D341Med (cell line): Measurements from ENCODE around the gene NELL1.
"Not testable (repeated sequence)": the region's sequence is repeated elsewhere in the genome, so short reads cannot be mapped to it uniquely, and the experiment has no call there.

Experiments used
- DNase-seq: peaks from one replicate; pipeline ENCODE4 v3.0.0; 2012; ENCODE audit warnings: low spot score

NELL1 gene

GRCh38 chr11:20770414-20770946 is 101.1 kb downstream of the NELL1 start:
- DNase-seq, result no peak

GRCh38 chr11:20771026-20771425 is 101.6 kb downstream of the NELL1 start:
- no peak for DNase-seq

- DNase-seq, result no peak
Measured at GRCh38 chr11:20771681-20772080, 102.3 kb downstream of the NELL1 start.

- DNase-seq, result no peak
Measured at GRCh38 chr11:20775331-20775730, 105.9 kb downstream of the NELL1 start.

GRCh38 chr11:20782775-20783174 is 113.4 kb downstream of the NELL1 start:
- DNase-seq, result no peak

- no peak for DNase-seq
Measured at GRCh38 chr11:20783220-20783619, 113.8 kb downstream of the NELL1 start.

GRCh38 chr11:20790622-20791021 is 121.2 kb downstream of the NELL1 start:
- no peak for DNase-seq

GRCh38 chr11:20795005-20795404 is 125.6 kb downstream of the NELL1 start:
- no peak for DNase-seq

GRCh38 chr11:20808328-20808727 is 138.9 kb downstream of the NELL1 start:
- no peak for DNase-seq

GRCh38 chr11:20821046-20821445 is 151.7 kb downstream of the NELL1 start:
- DNase-seq, result no peak

GRCh38 chr11:20821470-20821869 is 152.1 kb downstream of the NELL1 start:
- DNase-seq, result no peak

GRCh38 chr11:20824773-20825172 is 155.4 kb downstream of the NELL1 start:
- no peak for DNase-seq

- DNase-seq, result no peak
Measured at GRCh38 chr11:20835561-20835960, 166.2 kb downstream of the NELL1 start.

- DNase-seq, result no peak
Measured at GRCh38 chr11:20839231-20839630, 169.8 kb downstream of the NELL1 start.

- no peak for DNase-seq
Measured at GRCh38 chr11:20840341-20840740, 171.0 kb downstream of the NELL1 start.

GRCh38 chr11:20844216-20844615 is 174.8 kb downstream of the NELL1 start:
- no peak for DNase-seq

GRCh38 chr11:20844630-20845029 is 175.2 kb downstream of the NELL1 start:
- no peak for DNase-seq

GRCh38 chr11:20854215-20854955 is 185.0 kb downstream of the NELL1 start:
- no peak for DNase-seq

GRCh38 chr11:20861322-20861721 is 191.9 kb downstream of the NELL1 start:
- DNase-seq, result no peak

- DNase-seq, result not testable (repeated sequence)
Measured at GRCh38 chr11:20862263-20862662, 192.9 kb downstream of the NELL1 start.

- DNase-seq, result no peak
Measured at GRCh38 chr11:20864628-20865027, 195.2 kb downstream of the NELL1 start.

- DNase-seq, result no peak
Measured at GRCh38 chr11:20865161-20865560, 195.8 kb downstream of the NELL1 start.

- DNase-seq, result no peak
Measured at GRCh38 chr11:20869123-20869522, 199.7 kb downstream of the NELL1 start.

GRCh38 chr11:20873054-20873453 is 203.7 kb downstream of the NELL1 start:
- peak; percentile 20 for DNase-seq
